ENCODE data around the gene GRB10.

DNA sequence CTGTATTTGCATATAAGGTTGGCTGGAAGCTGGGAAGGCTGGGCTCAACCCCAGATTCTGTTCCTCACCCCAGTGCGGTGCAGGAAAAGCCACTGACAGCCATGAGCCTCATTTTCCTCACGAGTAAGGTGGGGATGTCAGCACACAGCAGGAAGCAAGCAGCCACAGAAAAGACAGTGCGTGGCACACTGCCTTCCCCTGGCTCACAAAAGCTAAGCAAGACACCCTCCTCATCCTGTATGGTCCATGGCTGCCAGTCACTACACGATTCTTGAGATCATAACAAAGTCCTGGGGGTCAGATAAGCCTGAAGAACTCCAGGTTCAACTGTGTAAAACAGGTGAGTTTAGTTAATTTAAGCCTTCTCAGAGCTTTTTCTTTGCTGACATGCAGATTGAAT, 188.6 kb downstream of the GRB10 start:
- no peak for TF ChIP-seq SIN3A (conservative IDR thresholded peaks at IDR 0.05 in 1 of 2, IDR thresholded peaks at IDR 0.05 in 1 of 2; ENCODE audit: low read depth in 1 of 2, low read length in 2 of 2)
- TF ChIP-seq POLR2AphosphoS5 (IDR thresholded peaks at IDR 0.05; ENCODE audit: low read depth, low read length) = no peak
- no peak for TF ChIP-seq SRF (IDR thresholded peaks at IDR 0.05; ENCODE audit: low read depth, low read length)
- TF ChIP-seq, protein P1, sequence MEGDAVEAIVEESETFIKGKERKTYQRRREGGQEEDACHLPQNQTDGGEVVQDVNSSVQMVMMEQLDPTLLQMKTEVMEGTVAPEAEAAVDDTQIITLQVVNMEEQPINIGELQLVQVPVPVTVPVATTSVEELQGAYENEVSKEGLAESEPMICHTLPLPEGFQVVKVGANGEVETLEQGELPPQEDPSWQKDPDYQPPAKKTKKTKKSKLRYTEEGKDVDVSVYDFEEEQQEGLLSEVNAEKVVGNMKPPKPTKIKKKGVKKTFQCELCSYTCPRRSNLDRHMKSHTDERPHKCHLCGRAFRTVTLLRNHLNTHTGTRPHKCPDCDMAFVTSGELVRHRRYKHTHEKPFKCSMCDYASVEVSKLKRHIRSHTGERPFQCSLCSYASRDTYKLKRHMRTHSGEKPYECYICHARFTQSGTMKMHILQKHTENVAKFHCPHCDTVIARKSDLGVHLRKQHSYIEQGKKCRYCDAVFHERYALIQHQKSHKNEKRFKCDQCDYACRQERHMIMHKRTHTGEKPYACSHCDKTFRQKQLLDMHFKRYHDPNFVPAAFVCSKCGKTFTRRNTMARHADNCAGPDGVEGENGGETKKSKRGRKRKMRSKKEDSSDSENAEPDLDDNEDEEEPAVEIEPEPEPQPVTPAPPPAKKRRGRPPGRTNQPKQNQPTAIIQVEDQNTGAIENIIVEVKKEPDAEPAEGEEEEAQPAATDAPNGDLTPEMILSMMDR (IDR thresholded peaks at IDR 0.05; ENCODE audit: control extremely low read depth in 1 of 3, insufficient read depth in 1 of 3, low read depth in 1 of 3, low read length in 3 of 3) = no peak
- TF ChIP-seq HDAC2 (IDR thresholded peaks at IDR 0.05; ENCODE audit: borderline replicate concordance in 1 of 2, low read depth in 2 of 2, low read length in 2 of 2) = no peak
- TF ChIP-seq RAD21 (IDR thresholded peaks at IDR 0.05 in 1 of 2, conservative IDR thresholded peaks at IDR 0.05 in 1 of 2; ENCODE audit: low read depth in 2 of 2, low read length in 2 of 2) = no peak

All from H1 (cell line).